PC-3 (cell line): Measurements from ENCODE around the gene SNX11. TPM values are rescaled to one million over a fixed set of nuclear protein-coding genes. Genes with fewer than 3 reads are reported as not detected.

Experiments used
- ATAC-seq: fragments of 200-7000 bp; cut with Tn5 transposase; 2 replicates; pipeline ENCODE4 v1.9.1; 2020; ENCODE audit warnings: mild to moderate bottlenecking, moderate library complexity
- BruUV-seq: library from RNA; stranded (reverse); fragments of 400-500 nt; replicated peaks from 2 replicates; lab custom pipeline; 2021; lab: Mats Ljungman, UMichigan
- CTCF ChIA-PET: fragments of 300-600 bp; sonication (Branson Sonifier 250); formaldehyde crosslinking; loops from one replicate; lab custom pipeline; 2022; ENCODE audit warnings: antibody characterized with exemption; lab: Charles Lee
- POLR2A ChIA-PET: fragments of 300-600 bp; sonication (Branson Sonifier 250); formaldehyde crosslinking; loops from one replicate; lab custom pipeline; 2022; ENCODE audit warnings: antibody characterized with exemption; ENCODE audit not compliant: unreplicated experiment; lab: Charles Lee
- DNase-seq: peaks from one replicate; pipeline ENCODE4 v3.0.0-alpha.2; 2015
- H2AFZ ChIP-seq: fragments of 300-600 bp; sonication (generic); 2 replicates; pipeline ENCODE4 v1.6.0; 2016; ENCODE audit warnings: antibody characterized with exemption, low read length
- H3F3A ChIP-seq: fragments of 300-600 bp; sonication (generic); one replicate; pipeline ENCODE4 v1.6.0; 2017; ENCODE audit warnings: antibody characterized with exemption, low read length, control low read depth, mild to moderate bottlenecking; ENCODE audit not compliant: unreplicated experiment
- H3K27ac ChIP-seq: fragments of 300-600 bp; sonication (generic); 2 replicates; pipeline ENCODE4 v1.5.1; 2016; ENCODE audit warnings: mild to moderate bottlenecking, low read length
- H3K27me3 ChIP-seq: fragments of 300-600 bp; sonication (generic); 2 replicates; pipeline ENCODE4 v1.6.1; 2016; ENCODE audit warnings: low read length, mixed read lengths
- H3K36me3 ChIP-seq: fragments of 300-600 bp; sonication (generic); 2 replicates; pipeline ENCODE4 v1.6.1; 2016; ENCODE audit warnings: low read depth, mixed run types, low read length, mixed read lengths
- H3K4me1 ChIP-seq: fragments of 300-600 bp; sonication (generic); 2 replicates; pipeline ENCODE4 v1.5.1; 2016; ENCODE audit warnings: low read length; ENCODE audit not compliant: insufficient read depth
- H3K4me2 ChIP-seq: fragments of 300-600 bp; sonication (generic); 2 replicates; pipeline ENCODE4 v1.6.0; 2016; ENCODE audit warnings: low read length
- H3K4me3 ChIP-seq: fragments of 300-600 bp; sonication (generic); 2 replicates; pipeline ENCODE4 v1.5.1; 2016; ENCODE audit warnings: mild to moderate bottlenecking, low read length, mixed read lengths
- H3K79me2 ChIP-seq: fragments of 300-600 bp; sonication (generic); 2 replicates; pipeline ENCODE4 v1.6.1; 2017; ENCODE audit warnings: low read length, mixed read lengths
- H3K9ac ChIP-seq: fragments of 300-600 bp; sonication (generic); 2 replicates; pipeline ENCODE4 v1.6.0; 2016; ENCODE audit warnings: mild to moderate bottlenecking, low read length
- H3K9me2 ChIP-seq: fragments of 300-600 bp; sonication (generic); replicated peaks from 2 replicates; pipeline ENCODE4 v1.6.1; 2016; ENCODE audit warnings: mixed run types, low read length, mixed read lengths
- H3K9me3 ChIP-seq: fragments of 300-600 bp; sonication (generic); 2 replicates; pipeline ENCODE4 v1.6.1; 2016; ENCODE audit warnings: low read length, mixed read lengths
- H4K20me1 ChIP-seq: fragments of 300-600 bp; sonication (generic); 2 replicates; pipeline ENCODE4 v1.6.1; 2016; ENCODE audit warnings: low read length, mixed read lengths
- CTCF ChIP-seq: fragments of 300-600 bp; sonication (generic); conservative IDR thresholded peaks from 2 replicates; pipeline ENCODE4 v1.5.1; 2017; ENCODE audit warnings: antibody characterized with exemption, low read depth, mild to moderate bottlenecking, low read length
- EZH2 ChIP-seq: fragments of 300-600 bp; sonication (generic); IDR thresholded peaks from one replicate; pipeline ENCODE4 v1.6.1; 2017; ENCODE audit warnings: antibody characterized with exemption, mild to moderate bottlenecking, low read length; ENCODE audit not compliant: unreplicated experiment
- EZH2phosphoT487 ChIP-seq: fragments of 300-600 bp; sonication (generic); IDR thresholded peaks from 2 replicates; pipeline ENCODE4 v1.6.1; 2018; ENCODE audit warnings: mild to moderate bottlenecking, antibody characterized with exemption, low read length, borderline replicate concordance
- intact Hi-C: fragments of 100-400 bp; cut with micrococcal nuclease; formaldehyde crosslinking; loops from 2 replicates; pipeline ENCODE4 v1.9.0; 2023
- total RNA-seq: library from RNA; depleted of rRNA; stranded (reverse); fragments of >200 nt; gene quantifications from 2 replicates; pipeline ENCODE4 v1.2.3, GENCODE V29; 2014

SNX11 gene
- total RNA-seq, 1 experiment from 2014 or later: 17.7 TPM

DNA sequence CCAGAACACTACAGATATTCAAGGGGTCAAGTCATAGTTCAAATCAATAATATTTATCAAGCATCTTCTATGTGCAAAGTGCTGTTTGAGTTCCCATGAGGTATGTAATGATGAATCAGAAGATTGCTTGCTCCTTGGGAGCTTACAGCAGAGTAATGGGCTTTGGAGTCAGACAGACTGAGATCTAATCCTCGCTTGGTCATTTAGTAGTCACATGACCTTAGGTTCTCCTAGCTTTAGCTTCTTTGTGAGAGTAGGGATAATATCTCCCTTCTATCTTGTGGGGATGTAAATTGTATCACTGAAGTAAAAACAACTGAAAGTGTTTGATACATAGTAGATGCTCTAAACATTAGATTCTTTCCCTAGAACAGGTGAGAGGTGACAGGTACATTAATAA is 30.1 kb downstream of the SNX11 start:
- Histone ChIP-seq H3K4me1 (no peaks in the 10 kb centered on the region), H3K9me3 (no peaks in the 10 kb centered on the region), H3F3A (no peaks in the 10 kb centered on the region), H3K79me2 (no peaks in the 10 kb centered on the region), H3K27me3 (0 out of 2 replicates have a peak, but pooled peaks cover 3% of the 10 kb centered on the region), H3K27ac (no peak overlapping the region), H2AFZ (no peak overlapping the region), H4K20me1 (no peaks in the 10 kb centered on the region), H3K4me2 (no peak overlapping the region), H3K4me3 (no peak overlapping the region), H3K9me2 (no peaks in the 10 kb centered on the region), H3K9ac (no peak overlapping the region), H3K36me3 (no peaks in the 10 kb centered on the region)
- DNase-seq: no peak
- no peak for ATAC-seq
- ChIA-PET CTCF (interaction anchor here (0.8 kb wide), 1 partner anchor 112 kb away, joined by 4 read pairs; no protein-coding TSS in a partner anchor), POLR2A (interaction anchor here (0.5 to 0.6 kb wide), 2 partner anchors 53 to 63 kb away, joined by 5 to 6 read pairs; no protein-coding TSS in a partner anchor)
- intact Hi-C loops: no loop called here
- no peak for TF ChIP-seq EZH2phosphoT487
- TF ChIP-seq EZH2: no peak
- no peak for TF ChIP-seq CTCF
- no TSS peak for BruUV-seq

- no peaks in the 10 kb centered on the region for H3K79me2 ChIP-seq
- H3K4me1 ChIP-seq: no peaks in the 10 kb centered on the region
- H3K4me2 ChIP-seq: no peak overlapping the region
- H4K20me1 ChIP-seq: no peaks in the 10 kb centered on the region
- ChIA-PET POLR2A (no interaction called here), CTCF (no interaction called here)
- H3K27me3 ChIP-seq: peaks cover 22% of the 10 kb centered on the region
- TF ChIP-seq EZH2 (no peak), EZH2phosphoT487 (no peak), CTCF (no peak)
- H3K27ac ChIP-seq: no peak overlapping the region
- no peaks in the 10 kb centered on the region for H3K9me2 ChIP-seq
- no peak overlapping the region for H3K9ac ChIP-seq
- DNase-seq: no peak
- no TSS peak for BruUV-seq
- no peaks in the 10 kb centered on the region for H3K36me3 ChIP-seq
- no peak for ATAC-seq
- H3K9me3 ChIP-seq: no peaks in the 10 kb centered on the region
- no peaks in the 10 kb centered on the region for H3F3A ChIP-seq
- intact Hi-C loops: no loop called here
- H2AFZ ChIP-seq: no peak overlapping the region
- H3K4me3 ChIP-seq: no peak overlapping the region
These were observed 32.4 kb downstream of the SNX11 start for GRCh38 chr17:48139944-48140343.

DNA sequence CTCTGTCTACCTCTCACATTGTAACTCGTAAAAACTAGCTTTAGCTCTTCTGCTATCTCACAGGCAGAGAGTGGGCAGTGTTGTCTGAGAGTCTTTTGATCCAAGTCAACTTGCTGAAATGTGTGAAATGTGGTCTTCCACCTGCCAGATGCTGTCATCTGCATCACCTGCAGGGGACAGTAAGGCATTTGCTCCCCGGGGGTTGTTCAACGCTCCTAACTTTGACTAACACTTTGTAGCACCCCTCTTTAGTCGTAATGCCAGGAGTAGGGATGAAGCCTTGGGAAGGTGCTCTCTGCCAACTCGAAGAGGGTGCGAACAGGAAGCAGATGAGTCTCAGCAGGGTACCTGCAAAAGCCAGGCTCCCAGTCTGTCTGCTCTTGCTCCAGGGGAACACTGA is 36.1 kb downstream of the SNX11 start:
- no peaks in the 10 kb centered on the region for H4K20me1 ChIP-seq
- intact Hi-C loops: no loop called here
- ChIA-PET POLR2A (interaction anchor here (0.7 kb wide), 1 partner anchor 286 kb away, joined by 4 read pairs; the partner anchor contains the start of gene SKAP1), CTCF (interaction anchor here (0.7 kb wide), 1 partner anchor 16 kb away, joined by 7 read pairs; no protein-coding TSS in a partner anchor)
- BruUV-seq: no TSS peak
- no peaks in the 10 kb centered on the region for H3K9me2 ChIP-seq
- no peaks in the 10 kb centered on the region for H3K9me3 ChIP-seq
- no peak overlapping the region for H3K9ac ChIP-seq
- no peak overlapping the region for H3K27ac ChIP-seq
- H3K27me3 ChIP-seq: peaks cover 44% of the 10 kb centered on the region
- no peaks in the 10 kb centered on the region for H3F3A ChIP-seq
- no peaks in the 10 kb centered on the region for H3K4me1 ChIP-seq
- DNase-seq (no peak), ATAC-seq (no peak)
- TF ChIP-seq EZH2: no peak
- no peak for TF ChIP-seq CTCF
- TF ChIP-seq EZH2phosphoT487: no peak
- no peaks in the 10 kb centered on the region for H3K36me3 ChIP-seq
- H3K79me2 ChIP-seq: no peaks in the 10 kb centered on the region
- no peak overlapping the region for H3K4me3 ChIP-seq
- H3K4me2 ChIP-seq: no peak overlapping the region
- no peak overlapping the region for H2AFZ ChIP-seq
